Left colon (tissue), 2 donors: Measurements from ENCODE around the gene MAGI3. TPM values are rescaled to one million over a fixed set of nuclear protein-coding genes. Genes with fewer than 3 reads are reported as not detected.
"Not testable (repeated sequence)": the region's sequence is repeated elsewhere in the genome, so short reads cannot be mapped to it uniquely, and the experiment has no call there.

ENCODE experiments used
- ATAC-seq: fragments of 200-7000 bp; cut with Tn5 transposase; one replicate; pipeline ENCODE4 v1.9.1; 2020; ENCODE audit warnings: mild to moderate bottlenecking, moderate library complexity
- DNase-seq, 2 donors: peaks; one replicate each; pipeline ENCODE4 v3.0.0-alpha.2; 2020
- intact Hi-C, 2 donors: fragments of 100-400 bp; cut with DNase I in 1 of 2; cut with micrococcal nuclease in 1 of 2; formaldehyde crosslinking; loops; one replicate each; pipeline versions ENCODE4 v1.11.2 to v1.14.0; 2022; cut with DNase I, micrococcal nuclease
- total RNA-seq, 2 donors: library from RNA; stranded (reverse); fragmentation: NEBNext Ultra II Directional; extraction: Animal tissue kit (Norgen Biotek cat#: 25700); gene quantifications; one replicate each; pipeline ENCODE4 v1.2.1, GENCODE V29; 2021
- donor health status: DM: no; HTN: no; CAD: no.
- donor health status: DM: yes; HTN: yes; CAD: no.

MAGI3 gene
- total RNA-seq, 2 donors from 2014 or later = 58.2 to 78.6 TPM

DNA sequence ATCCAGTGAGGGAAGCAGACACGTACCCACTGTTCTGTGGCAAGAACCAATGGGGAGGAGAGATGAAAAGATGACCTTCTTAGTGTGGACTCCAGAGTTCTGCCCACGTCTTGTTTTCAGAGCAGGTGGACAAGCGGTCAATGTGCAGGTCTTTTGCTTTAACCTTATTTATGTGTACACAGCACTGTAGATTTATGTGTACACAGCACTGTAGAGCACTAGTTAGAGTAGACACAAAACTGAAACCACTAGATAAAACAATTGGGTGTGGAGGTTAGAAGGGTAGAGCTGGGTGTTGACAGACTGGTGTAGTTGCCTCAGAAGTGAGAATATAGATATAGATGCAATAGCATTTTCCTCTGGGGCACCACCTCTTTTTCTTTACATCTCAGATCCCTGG is 150.0 kb downstream of the MAGI3 start:
- no peak for DNase-seq
- intact Hi-C loops = no loop called here
- ATAC-seq = peak; percentile 93

DNA sequence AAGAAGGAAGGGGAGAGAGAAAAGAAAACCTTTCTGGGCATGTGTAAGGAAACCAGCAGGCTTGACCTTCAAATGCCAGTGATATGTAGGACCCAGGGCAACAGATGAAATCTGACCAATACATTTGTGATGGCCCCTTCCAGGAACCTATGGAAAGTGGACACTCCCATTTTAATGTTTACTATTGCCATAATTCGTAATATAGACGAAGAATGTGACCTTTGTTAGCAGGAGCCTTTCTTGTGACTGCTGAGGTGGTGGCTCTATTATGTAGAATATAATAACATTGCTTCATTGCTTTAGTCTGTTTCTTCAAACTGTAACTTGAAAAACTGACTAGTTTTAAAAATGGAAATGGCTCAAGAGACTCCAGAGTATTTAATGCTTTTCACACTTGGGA is 150.8 kb downstream of the MAGI3 start:
- ATAC-seq (peak; percentile 80), DNase-seq (no peak)
- intact Hi-C loops = no loop called here

DNA sequence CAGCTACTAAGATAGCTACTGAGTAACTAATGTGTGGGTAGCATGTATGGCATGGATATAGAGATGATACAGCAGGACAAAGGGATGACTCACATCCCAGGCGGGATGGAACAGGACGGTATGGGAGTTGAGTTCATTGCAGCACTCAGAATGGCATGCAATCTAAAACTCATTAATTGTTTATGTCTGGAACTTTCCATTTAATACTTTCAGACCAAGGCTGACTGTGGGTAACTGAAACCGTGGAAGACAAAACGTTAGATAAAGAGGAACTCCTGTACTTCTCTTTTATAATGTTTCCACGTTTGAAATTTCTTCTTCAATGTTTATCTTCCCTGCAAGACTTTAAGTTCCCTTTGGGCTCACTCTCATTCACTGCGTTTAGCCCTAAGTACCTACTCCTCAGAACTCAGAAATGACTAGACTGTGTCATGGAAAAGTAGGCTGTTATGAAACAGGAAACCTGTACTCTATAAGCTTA is 151.9 kb downstream of the MAGI3 start:
- intact Hi-C loops = no loop called here
- ATAC-seq (peak; percentile 54), DNase-seq (no peak)

DNA sequence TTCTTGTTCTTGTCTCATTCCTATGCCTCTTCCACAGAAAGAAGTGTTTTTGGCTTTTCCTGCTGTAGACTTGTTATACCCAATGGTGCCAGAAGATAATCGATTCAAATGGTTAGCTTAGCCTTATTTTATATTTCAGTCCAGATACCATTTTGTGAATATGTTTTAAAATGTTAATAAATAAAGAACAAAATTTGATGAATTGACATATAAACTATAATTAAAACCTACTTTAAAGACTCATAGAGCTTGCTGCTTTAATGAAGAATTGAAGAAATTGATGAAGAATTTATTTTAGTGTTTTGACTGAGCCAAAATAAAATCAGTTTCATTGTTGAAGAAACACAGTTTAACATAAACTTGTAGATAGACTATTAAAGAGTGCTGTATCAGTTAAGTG is 152.8 kb downstream of the MAGI3 start:
- intact Hi-C loops = no loop called here
- DNase-seq = no peak
- ATAC-seq = no peak

DNA sequence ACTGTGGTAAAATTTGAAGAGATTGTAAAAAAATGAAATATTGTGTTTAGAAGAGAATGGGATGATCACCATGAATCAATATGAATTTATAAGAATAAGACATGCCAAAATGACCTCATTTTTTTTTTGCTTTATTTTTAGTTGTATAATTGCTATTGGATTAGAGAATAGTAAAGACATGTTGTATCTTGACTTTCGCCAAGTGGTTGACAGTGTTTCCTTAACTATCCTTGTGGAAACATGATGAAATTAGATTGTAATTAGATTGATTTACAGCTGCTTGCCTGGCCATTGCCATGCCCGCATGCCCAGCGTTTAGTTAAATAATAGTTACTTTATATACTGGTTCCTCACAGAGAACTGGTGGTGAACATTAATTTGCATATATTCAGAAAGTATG is 154.9 kb downstream of the MAGI3 start:
- intact Hi-C loops = no loop called here
- no peak for DNase-seq
- no peak for ATAC-seq

DNA sequence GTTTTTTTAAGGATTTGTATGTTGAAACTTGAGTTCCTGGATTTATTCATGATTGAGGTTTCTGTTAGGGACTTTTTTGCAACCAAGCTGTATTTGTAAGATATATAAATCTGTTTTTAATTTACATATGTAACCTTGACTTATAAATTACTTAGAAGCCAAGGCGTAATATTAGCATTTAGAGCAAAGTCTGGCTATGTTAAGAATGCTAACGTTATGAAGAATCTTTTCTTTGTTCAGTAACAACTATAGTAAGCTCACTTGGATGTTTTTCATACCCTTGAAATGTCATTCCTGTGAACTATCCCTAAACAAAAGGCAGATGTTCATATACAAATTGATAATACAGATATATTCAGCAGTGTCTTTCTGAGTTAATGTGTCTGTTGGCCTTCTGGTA is 155.3 kb downstream of the MAGI3 start:
- ATAC-seq (no peak), DNase-seq (no peak)
- intact Hi-C loops = no loop called here

DNA sequence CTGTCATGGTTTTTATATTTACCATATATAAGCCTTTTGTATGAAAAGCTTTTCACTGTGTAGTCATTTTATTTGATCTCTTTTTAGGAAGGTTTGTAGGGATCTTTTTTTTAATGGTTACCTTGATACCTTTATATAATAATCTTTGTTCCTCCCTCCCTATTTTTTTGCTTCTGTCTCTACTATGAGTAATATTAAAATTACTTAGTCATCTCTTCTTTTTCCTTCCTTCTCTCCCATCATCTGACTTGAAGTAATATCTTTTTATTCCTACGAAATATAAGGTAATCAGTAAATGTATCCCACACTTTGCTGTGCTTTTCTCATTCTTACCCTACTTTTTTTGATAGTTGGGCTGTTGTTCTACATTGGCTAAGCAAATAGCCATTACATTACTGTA is 161.4 kb downstream of the MAGI3 start:
- DNase-seq = no peak
- no peak for ATAC-seq
- intact Hi-C loops = no loop called here

DNA sequence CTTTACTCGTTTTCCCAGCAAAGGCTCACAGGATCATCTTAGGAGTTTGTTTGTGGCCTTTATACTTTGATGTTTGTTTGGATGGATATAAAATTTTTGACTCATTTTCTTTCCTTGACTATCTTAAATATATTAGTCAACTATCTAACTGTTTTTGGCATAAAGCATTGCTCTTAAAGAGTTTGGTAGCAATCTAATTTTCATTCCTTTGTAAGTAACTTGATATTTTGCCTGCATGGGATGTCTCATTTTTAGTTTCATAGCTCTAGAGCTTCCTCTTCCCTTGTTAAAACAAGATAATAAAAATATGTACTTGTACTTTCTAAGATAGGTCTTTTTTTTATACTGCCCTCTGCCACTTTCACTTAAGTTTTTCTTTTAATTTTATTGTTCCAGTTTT is 161.9 kb downstream of the MAGI3 start:
- ATAC-seq (no peak), DNase-seq (no peak)
- intact Hi-C loops = no loop called here

DNA sequence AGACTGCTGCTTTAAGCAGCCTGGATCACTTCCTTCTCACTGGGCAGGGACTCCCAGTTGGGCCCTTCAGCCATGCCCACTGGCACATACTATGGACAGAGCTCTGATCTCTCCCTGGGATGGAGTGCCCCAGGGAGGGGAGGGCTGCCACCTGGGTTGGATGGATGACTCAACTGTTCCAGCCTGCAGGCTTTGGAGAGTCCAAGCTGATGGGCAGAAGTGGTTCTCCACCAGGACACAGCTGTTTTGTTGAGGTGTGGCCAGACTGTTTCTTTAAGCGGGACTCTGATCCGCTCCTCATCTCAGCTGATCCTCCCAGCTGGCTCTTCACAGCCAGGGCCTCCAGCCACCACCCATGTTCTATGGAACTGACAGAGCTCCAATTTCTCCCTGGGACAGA is 166.9 kb downstream of the MAGI3 start:
- DNase-seq (no peak), ATAC-seq (no peak)
- intact Hi-C loops = no loop called here

DNA sequence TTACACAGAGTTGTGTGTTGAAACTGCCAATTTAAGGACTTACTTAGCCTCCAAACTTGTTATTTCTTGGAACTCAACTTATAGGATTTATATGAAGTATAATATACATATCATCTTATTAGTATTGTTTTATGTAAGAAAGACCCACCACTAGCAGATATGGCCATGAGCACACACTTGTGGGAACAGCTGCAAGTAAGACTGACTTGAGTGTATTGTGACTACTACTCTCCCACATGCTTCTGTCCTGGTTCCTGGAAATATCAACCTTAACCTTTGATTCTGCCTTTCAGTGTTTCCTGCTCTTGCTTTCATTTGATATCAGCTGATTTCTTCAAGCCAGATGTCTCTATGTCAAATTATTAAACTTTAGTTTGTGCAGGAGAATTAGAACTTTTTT is 175.3 kb downstream of the MAGI3 start:
- DNase-seq (no peak), ATAC-seq (no peak)
- intact Hi-C loops = no loop called here

DNA sequence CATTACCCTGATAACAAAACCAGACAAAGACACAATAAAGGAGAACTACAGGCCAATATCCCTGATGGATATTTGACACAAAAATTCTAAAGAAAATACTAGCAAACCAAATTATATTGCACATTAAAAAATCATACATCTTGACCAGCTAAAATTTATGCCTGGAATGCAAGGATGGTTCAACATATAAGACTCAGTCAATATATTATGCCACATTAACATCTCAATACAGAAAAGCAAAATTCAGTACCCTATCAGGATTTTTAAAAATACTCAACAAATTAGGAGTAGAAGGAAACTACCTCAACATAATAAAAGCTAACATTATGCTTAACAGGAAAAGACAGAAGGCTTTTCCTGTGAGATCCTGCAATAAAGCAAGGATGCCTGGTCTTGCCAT is 177.1 kb downstream of the MAGI3 start:
- intact Hi-C loops = no loop called here
- no peak for DNase-seq
- no peak for ATAC-seq

DNA sequence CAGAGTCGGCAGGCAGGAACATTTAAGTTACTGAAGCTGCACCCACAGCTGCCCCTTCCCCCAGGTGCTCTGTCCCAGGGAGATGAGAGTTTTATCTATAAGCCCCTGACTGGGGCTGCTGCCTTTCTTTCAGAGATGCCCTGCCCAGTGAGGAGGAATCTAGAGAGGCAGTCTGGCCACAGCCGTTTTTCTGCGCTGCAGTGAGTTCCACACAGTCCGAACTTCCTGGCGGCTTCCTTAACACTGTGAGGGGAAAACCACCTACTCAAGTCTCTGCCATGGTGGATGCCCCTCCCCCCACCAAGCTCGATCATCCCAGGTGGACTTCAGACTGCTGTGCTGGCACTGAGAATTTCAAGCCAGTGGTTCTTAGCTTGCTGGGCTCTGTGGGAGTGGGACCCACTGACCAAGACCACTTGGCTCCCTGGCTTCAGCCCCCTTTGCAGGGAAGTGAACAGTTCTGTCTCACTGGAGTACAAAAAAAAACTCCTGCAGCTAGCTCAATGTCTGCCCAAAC is 185.5 kb downstream of the MAGI3 start:
- intact Hi-C loops, ATAC-seq, DNase-seq: not testable (repeated sequence)

DNA sequence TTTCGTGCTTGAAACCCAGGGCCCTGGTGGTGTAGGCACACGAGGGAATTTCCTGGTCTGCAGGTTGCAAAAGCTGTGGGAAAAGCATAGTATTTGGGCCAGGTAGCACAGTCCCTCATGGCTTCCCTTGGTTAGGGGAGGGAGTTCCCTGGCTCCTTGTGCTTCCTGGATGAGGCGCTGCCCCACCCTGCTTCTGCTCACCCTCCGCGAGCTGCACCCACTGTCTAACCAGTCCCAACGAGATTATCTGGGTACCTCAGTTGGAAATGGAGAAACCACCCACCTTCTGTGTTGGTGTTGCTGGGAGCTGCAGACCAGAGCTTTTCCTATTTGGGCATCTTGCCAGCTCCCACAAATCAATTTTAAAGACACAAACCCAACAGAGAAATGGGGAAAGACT is 186.0 kb downstream of the MAGI3 start:
- ATAC-seq = no peak
- intact Hi-C loops = no loop called here
- DNase-seq = no peak

DNA sequence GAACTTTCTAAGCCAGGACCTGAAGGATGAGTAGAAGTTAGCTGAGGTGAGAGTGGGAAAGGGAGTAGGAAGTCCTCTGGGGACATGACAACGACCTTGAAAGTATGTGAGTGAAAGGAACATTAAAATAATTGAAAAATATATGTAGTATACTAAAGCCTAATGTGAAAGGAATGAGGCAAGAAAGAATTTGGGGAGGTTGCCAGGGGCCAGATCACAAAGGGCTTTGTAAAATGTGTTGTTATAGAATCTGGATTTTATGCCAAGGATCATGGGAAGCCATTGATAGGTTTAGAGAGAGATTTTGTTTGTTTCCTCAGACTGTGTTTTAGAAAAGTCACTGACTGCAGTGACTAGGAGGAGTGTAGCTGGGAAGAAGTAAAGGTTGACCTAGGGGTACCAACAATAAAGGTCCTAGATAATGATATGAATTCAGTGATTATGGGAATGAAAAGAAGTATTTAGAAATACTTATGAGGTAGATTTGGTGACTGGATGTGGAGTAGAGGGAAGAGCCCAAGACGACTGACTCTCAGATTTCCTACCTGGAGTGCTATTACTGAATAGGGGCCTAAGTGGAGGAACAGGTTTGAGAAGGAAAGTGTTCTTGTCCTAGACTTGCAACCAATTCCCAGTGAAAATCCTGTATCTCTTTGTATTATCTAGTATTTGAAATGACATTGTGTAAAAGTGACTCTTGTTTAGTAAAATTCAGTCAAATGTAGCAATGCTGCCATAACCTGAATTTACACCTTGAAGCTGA is 189.1 kb downstream of the MAGI3 start:
- DNase-seq = no peak
- intact Hi-C loops = no loop called here
- no peak for ATAC-seq

DNA sequence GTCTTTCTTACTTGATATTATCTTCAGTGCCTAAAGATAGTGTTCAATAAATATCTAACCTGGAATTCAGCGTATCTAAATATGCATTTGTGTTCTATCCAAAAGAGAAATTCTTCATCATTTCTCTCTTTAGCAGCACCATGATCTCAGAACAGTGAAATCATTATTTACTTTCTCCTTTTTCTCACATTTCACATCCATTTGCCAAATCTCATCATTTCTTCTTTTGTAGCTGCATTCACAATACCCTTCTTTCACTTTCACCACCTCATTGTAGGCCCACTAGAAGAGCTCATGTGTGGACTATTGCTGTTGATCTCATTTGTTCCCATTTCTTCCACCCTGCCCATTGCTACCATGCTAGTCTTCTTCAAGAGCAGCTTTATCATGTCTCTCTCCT is 191.0 kb downstream of the MAGI3 start:
- intact Hi-C loops = no loop called here
- DNase-seq = no peak
- ATAC-seq = no peak

DNA sequence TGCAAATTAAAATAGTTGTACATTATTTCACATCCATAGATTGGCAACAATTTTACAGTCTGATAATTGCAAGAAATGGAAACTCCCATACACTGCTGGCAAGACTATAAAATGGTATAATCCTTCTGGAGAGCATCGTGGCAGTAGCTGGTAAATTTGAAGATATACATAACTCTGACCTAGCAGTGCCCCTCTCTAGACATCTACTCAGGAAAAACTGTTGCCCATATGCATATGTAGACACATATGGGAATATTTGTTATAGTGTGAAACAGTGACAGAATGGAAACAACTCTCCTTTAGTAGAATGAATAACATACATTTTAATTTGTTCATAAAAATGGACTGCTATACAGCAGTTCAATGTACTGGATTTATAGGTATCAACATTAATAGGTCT is 191.8 kb downstream of the MAGI3 start:
- ATAC-seq = no peak
- intact Hi-C loops = no loop called here

DNA sequence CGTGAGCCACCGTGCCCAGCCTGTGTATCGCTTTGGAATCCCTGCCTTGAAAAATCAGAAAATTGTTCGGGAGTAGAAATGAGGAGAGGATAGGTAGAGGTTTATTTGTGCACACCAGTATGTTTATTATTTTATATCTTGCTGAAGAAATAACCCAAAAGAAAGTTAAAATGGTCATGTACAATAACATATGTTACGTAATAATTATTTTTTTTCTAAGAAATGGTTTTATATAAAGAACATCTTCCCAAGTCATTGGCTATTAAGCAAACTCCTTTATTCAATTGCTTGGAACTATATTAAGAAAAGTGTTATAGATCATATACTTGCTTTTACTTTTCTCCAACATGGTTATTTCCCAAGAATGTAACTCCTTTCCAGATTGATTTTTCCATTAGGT is 197.2 kb downstream of the MAGI3 start:
- intact Hi-C loops = no loop called here
- ATAC-seq = no peak
- DNase-seq = no peak

More for the DNA sequence above, 191.8 kb downstream of the MAGI3 start:
- no peak for DNase-seq

DNA sequence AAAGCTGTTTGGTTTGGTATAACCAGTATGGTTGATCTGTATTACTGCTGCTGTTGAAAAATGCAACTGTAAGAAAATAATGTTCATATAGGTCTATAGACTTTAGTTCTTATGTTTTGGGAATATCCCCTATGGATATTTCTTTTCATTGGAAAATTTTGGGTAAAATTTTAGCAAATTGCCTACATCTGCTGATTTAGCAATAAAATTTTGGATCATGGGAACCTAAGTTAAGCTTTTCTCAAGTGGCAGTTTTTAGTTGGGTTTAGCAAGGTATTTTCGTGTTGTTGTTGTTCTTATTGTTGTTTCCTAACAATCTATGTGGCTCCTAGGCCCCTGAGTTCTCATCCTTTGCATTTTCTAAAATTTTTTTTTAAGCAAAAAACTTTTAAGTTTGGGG is 201.9 kb downstream of the MAGI3 start:
- DNase-seq = no peak
- ATAC-seq = no peak
- intact Hi-C loops = no loop called here

DNA sequence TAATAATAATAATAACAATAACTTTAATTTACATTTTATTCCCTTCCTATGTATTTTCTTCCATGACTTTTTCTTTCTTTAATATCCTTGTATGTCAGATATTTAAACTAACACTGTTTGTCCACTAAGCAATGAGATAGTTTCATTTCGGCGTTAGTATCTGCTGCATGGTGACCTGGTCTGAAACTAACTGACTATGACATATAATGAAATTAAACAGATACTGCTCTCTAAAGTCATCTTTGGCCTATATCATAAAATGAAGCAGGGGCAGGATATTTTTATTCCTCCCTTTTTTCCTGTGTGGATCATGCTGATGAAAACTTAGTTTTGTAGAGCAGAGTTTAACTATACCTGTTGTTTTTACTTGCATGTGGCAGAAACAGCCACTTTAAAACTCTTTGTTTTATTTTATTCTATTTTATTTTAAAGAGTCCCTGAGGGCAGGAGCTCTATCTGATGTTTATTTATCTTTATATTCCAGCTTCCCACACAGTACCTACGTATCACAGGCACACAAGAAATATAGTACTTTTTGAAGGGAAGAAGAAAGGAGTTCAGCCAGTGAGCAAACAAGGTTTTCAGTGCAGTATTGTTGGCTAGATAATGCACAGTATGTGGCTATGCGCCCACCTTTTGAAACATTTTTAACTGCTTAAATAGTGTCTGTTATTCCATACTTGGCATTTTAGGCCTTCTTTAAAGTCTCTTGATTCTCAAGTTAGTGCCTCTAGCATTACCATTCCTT is 203.4 kb downstream of the MAGI3 start:
- ATAC-seq = no peak

DNA sequence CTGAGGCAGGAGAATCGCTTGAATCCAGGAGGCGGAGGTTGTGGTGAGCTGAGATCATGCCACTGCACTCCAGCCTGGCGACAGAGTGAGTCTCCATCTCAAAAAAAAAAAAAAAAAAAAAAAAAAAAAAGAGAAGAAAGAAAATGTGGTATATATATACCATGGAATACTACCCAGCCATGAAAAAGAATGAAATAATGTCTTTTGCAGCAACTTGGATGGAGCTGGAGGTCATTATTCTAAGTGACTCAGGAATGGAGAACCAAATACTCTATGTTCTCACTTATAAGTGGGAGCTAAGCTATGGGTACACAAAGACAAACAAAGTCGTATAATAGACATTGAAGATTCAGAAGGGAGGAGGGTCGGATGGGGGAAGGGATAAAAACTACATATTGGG is 214.2 kb downstream of the MAGI3 start:
- intact Hi-C loops, DNase-seq, ATAC-seq: not testable (repeated sequence)

More for the DNA sequence above, 203.4 kb downstream of the MAGI3 start:
- intact Hi-C loops = no loop called here
- no peak for DNase-seq
